Measurements from ENCODE around the gene RASEF.
"Not testable (repeated sequence)": the region's sequence is repeated elsewhere in the genome, so short reads cannot be mapped to it uniquely, and the experiment has no call there.

The RASEF gene

DNA sequence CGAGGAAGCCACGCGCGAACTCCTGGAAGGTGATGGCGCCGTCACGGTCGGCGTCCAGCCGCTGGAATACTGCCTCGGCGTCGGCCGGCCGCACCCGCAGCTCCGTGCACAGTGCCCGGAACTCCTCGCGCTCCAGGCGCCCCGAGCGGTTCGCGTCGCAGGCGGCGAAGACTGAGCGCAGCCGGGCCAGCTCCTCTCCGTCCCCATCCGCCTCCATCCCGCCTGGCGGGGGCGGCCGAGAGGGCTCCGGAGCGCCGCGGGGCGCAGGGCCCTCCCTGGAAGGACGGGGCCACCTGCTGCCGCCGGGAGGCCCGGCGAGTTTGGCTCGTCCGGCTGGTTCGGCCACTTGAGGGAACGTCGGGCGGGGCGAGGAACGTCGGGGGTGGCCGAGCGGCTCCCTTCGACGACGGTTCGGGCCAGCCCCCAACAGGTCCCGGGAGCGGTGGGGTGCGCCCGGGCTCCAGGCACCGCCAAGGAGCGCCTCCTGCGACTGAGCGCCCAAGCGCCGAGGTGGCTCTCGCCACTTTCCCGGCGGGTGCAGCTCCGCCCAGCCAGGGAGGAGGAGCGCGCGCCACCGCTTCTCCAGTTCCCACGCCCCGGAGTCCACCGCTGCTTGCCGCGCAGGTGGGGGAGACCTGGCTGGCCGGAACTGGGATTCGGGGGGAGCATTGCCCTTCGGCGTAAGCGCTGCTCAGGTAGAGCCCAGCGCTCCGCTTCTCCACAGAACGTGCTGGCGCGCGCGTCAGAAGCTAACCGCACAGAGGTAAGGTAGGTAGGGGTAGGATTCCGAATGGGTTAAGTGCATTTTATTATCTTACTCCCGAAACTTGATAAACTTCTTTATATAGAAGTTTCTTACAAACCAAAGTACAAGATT, at the start of gene RASEF:
Gene RASEF (minus strand): TSS at position 492 of the 877 bp plus-strand sequence. CDS start 275 bp downstream, at position 217.
- no peak for DNase-seq

DNA sequence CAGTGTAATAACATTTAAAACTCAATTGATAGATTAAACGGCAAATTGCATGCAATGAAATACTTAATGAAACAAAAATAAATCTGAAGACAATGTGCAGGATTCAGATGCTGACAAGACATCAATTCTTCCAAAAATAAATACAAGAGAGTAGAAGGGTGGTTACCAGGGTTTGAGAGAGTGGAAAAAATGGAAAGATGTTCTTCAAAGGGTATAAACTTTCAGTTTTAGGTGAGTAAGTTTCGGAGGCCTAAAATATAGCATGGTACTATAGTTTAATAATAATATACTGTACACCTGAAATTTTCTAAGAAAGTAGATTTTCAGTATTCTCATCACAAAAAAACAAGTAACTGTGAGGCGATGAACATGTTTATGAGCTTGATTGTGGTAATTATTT, 48.2 kb upstream of the RASEF start:
- no peak for DNase-seq

DNA sequence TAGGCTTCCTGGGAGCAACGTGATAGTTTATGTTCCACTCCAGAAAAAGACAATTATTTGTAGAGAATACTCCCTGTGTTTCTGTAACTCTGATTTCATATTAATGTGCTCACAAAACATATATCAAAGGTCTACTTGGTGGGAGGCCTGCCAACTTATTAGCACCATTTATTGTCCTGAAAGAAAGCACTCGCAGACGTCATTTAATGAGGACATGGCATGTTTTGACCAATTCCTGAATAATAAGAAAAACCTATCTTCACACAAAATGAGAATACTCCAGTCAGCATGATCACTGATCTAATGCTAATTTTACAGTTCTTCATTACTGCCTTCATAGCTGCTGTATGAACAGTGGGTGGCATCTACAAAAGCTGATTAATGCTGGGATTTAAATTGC, 46.4 kb upstream of the RASEF start:
- DNase-seq: no peak

DNA sequence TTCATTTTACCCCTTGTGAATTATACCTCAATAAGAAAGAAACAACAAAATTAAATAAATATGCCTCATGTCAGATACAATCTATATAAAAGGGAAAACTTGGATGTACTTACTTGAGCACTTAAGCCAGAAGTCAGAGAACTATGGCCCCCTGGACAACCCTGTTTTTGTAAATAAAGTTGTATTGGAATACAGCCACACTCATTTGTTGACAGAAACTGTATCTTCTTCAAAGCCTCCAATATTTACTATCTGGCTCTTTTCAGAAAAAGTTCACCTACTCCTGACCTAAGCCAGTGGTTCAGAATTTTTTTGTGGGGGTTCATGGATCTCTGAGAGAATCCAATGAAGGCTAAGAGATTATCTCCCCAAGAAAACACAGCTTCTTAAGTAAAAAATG, 45.3 kb upstream of the RASEF start:
- no peak for DNase-seq

DNA sequence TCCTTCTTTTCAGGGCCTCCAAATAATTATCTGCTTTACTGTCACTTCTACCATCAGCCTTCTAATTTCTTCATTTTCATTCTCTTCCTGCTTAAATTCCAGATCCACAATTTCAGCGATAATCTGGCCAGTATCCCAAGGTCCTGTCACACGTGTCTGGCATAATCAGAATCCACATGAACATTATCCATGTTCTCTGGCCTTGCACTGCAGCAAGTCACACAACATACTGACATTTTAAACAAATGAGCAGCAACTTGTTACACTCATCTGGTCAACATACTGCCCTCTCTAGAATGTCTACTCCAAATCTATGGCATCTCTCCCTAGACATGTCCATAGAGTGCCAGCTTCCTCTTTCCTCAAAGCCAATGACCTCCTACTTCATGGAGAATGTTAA, 43.8 kb upstream of the RASEF start:
- no peak for DNase-seq

DNA sequence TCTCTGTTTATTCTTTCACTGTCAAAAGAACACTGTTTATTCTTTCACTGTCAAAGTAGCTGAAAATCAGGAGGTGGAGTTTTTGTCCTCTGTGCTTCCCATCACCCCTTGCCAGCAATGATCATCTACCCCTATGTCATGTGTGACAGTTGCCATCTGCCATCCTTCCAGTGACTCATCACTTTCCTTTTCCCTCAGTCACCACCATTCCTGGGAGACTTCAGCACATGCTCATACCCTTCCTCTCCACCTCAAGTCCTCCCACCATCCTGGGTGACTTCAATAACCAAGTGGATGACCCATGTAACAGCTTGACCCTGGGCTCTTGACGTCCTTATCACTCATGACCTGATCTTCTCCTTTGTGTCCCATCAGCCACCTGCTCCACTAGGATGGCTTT, 43.3 kb upstream of the RASEF start:
- DNase-seq: no peak

DNA sequence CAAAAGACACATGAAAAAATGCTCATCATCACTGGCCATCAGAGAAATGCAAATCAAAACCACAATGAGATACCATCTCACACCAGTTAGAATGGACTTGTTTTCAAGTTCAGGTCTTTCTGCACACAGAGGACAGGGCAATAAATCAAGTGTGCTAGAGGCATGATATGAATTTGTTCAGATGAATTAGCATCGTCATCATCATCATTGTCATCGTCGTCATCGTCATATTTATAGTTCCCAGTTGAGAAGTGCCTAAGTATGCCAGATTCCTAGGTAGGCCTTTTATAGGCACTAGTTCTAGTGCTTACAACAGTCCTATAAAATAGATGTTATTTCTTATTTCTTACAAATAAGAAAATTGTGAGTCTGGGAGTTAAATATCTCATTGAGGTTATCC, 34.7 kb upstream of the RASEF start:
- DNase-seq: no peak

DNA sequence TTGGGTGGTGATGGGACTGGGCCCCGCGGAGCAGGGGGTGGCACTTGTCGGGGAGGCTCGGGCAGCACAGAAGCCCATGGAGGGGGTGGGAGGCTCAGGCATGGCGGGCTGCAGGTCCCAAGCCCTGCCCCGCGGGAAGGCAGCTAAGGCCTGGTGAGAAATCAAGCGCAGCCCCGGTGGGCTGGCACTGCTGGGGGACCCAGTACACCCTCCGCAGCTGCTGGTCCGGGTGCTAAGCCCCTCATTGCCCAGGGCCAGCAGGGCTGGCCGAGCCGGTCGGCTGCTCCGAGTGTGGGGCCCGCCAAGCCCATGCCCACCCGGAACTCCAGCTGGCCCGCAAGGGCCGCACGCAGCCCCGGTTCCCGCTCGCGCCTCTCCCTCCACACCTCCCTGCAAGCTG, 30.4 kb upstream of the RASEF start:
- not testable (repeated sequence) for DNase-seq

DNA sequence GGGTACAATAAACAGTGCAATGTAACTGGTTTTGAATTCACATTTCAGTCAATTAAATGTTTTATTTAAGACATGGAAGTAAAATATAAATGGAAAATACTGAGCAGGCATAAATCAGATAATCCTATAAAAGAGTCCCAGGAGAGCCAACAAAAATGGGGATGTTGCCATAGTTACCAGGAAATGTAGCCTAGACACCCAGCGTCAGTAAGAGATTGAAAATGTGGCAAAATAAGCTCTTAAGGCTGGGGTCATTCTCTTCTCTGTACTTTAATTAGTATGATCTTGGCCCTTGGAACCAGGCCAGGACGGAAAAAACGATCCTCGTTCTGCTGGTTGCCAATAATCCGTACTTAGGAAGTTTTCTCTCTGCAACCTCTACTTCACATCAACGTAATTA, 18.9 kb upstream of the RASEF start:
- no peak for DNase-seq

DNA sequence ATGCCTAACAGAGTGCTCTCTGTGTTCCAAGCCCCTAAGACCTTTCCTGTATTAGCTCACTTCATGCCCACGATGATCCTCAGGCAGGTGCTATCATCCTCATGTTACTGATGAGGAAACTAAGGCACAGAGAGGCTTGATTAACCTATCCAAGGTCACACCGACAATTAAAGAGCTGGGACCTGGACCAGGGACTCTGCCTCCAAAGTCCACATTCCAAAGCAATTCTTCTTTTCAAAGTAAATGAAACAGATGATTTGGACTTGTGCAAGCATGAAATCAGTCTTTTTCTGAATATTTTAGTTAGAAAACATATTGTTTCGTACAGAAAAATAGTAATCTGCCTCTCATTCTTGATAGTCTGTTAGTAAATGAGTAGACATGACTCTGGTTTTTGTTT, 18.1 kb upstream of the RASEF start:
- DNase-seq: no peak

DNA sequence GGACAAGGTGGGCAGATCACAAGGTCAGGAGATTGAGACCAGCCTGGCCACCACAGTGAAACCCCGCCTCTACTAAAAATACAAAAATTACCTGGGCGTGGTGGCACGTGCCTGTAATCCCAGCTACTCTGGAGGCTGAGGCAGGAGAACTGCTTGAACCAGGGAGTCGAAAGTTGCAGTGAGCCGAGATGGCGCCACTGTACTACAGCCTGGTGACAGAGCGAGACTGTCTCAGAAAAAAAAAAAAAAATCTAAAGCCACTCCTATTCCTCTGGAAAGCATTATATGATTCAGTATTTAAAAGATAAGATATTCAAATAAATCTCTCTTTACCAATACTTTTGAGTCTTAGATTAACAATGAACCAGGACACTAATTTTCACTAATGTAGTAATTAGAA, 13.0 kb upstream of the RASEF start:
- not testable (repeated sequence) for DNase-seq

DNA sequence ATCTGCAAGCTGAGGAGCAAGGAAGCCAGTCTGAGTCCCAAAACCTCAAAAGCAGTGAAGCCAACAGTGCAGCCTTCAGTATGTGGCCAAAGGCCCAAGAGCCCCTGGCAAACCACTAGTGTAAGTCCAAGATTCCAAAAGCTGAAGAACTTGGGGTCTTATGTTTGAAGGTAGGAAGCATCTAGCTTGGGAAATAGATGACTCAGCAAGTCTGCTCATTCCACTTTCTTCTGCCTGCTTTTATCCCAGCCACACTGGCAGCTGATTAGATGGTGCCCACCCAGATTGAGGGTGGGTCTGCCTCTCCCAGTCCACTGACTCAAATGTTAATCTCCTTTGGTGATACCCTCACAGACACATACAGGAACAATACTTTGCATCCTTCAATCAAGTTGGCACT, 9.6 kb upstream of the RASEF start:
- DNase-seq: not testable (repeated sequence)

DNA sequence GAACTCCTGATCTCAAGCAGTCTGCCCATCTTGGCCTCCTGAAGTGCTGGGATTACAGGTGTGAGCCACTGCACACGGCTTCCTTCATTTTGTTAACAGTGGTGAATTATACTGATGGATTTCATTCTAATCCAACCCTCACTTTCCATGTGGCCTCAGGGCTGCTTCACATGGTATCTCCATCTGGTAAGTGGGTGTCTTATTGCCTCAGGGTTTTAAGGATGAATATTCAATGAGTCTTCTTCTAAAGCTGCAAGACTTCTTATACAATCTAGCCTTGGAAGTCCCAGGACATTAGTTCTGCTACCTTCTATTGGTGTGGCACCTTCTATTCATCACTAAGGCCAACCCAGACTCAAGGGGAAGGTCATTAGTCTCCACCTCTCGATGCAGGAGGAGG, 8.7 kb upstream of the RASEF start:
- no peak for DNase-seq

DNA sequence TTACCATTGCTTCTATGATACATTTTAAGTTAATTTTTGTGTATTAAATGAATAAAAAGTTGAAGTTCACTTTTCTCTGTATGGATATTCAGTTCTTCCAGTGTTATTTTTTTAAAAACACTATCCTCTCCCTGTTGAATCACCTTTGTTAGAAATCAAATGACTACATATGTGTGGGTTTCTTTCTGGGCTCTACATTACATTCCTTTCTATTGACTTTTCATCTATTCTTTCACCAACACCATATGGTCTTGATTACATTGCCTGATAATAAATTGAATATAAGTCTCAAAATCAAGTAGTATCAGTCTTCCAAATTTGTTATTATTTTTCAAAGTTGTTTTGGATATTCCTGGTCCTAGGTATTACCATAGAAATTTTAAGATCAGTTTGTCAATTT, 7.3 kb upstream of the RASEF start:
- peak; percentile 75 for DNase-seq

DNA sequence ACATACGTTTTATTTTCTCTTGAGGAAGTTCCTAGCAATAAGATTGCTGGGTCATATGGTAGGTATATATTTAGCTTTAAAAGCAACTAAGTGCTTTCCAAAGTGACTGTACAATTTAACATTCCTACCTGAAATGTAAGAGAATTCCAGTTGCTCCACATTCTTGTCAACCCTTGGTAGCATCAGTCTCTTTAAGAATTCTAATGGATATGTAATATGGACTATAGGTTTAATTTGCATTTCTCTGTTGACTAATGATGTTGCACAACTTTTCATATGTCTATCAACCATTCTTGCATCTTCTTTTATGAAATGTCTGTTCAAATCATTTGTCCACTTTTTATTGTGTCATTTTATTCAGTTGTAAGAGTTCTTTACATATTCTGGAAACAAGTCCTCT, 6.7 kb upstream of the RASEF start:
- no peak for DNase-seq

DNA sequence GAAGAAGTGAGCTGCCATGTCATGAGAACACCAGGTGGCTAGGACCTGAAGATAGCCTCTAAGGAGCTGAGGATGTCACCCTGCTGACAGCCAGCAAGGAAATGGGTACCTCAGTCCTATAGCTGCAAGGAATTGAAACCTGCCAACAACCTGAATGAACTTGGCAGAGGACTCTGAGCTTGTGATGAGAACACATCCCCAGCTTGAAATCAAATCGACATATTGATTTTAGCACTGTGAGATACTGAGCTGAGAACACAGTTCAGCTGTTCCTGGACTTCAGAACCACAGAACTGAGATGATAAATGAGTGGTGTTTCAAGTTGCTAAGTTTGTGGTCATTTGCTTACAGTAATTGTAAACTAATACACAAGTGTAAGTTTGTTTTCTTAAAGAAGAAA, 5.5 kb upstream of the RASEF start:
- no peak for DNase-seq

DNA sequence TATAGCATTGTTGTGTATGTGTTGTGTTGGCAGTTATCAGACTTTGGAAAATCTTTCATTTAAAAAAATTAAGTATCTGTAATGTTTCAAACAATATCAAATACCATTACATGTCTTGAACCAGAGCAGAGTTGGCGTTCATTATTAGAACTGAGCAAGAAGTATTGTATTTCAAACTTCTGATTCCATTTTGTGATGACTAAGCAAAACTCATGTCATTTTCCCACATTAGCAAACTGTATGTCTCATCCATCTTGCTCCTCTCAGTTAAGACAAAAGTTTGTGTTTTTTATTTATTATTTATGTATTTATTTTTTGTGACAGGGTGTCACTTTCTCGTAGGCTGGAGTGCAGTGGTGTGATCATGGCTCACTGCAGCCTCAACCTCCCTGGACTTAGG, 4.6 kb upstream of the RASEF start:
- DNase-seq: no peak

DNA sequence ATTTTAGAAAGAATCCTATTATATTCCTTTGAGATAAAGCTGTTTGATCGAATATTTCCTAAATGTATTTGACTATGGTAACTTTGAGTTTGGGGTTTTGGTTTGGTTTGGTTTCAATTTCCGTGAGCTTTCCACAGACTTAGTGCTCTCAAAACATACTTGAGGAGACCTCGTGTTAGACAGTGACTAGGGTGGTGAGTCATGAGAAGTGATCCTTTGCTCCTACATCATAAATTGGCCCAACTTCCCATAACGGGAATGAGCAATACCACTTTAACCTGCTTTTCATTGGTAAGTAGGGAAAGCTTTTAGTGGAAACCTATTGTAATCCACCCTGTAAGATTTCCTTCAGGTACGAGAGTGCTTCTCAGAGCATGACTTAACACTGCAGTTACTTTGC, 3.8 kb upstream of the RASEF start:
- peak; percentile 78 for DNase-seq

DNA sequence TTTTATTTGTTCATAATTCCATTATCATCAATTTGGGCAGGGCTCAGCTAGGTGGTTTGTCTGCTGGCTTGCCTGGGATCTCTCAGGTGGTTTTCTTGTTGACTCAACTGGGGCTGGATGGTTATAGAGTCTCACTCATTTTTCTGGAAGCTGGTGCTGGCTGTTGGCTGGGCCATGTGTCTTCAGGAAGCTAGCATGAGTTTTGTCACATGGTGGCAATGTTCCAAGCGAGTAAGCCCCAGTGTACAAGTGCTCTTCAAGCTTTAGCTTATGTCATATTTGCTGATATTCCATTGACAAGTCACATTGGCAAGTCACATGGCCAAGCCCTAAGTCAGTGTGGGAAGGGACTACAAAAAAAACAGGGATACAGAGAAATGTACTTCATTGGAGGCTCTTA, 2.3 kb upstream of the RASEF start:
- DNase-seq: no peak

DNA sequence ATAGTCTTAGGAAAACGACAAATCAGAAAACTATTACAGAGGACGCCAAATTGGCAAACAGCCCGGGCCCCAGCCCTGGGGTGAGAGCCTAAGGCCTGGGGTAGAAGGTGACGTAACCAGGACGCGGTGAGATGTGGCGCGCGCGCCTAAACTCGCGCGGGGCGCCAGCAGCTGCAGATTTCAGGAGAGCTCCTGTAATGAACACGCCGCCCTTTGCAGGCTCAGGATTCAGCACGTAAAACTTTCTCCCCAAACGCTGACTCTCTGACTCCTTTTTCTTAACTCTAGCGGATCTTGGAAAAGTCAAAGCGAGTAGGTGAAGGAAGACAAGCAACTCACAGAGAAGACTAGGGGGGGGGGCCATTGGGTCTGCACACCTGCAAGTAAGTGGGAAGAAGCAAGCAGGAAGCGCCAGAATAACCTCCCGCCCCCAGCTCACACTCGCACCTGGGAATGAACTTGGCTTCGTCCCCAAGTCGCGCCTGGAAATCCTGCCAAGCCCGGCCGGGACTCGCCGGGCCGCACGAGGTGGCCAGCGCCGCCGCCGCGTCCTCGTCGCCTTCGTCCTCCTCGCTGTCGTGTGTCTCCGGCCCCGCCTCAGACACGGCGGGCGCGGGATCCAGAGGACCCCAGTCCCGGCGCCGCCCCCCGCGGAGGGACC, 822 bp downstream of the RASEF start:
- no peak for DNase-seq

DNA sequence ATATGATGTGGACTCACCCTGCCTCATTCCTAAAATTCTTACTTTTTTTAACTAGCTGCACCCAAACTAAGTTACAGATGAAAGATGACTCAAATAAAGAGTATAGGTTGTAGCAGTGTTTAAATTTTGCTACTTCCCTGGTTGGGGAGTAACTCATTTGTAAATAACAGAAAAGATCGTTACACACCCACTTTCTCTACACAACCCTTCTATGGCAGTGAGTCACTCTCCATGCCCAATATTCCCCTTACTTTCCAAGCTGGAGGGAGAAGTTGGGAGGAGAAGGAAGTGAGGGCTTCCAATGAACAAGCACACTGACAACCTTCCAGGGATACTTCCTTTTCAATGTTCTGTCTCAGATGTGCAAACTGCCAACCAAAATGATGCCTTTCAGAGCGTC, 1.9 kb downstream of the RASEF start:
- DNase-seq: no peak

DNA sequence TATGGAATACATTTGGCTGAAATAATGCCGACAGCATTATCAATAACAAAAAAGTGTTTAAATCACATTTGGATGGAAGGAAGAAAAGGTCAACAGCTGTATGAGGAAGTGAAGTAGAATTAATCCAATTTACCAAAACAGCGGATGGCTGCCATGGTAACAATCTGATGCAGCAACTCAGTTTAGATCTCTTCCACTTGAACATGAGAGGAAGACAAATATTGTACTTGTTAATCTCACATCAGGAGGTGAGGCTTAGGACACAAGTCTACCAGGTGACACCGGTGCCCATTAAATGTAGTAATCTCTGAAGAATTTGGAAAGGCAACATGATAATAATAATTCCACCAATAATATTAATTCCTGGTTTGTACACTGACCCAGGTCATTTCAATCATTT, 2.4 kb downstream of the RASEF start:
- no peak for DNase-seq

DNA sequence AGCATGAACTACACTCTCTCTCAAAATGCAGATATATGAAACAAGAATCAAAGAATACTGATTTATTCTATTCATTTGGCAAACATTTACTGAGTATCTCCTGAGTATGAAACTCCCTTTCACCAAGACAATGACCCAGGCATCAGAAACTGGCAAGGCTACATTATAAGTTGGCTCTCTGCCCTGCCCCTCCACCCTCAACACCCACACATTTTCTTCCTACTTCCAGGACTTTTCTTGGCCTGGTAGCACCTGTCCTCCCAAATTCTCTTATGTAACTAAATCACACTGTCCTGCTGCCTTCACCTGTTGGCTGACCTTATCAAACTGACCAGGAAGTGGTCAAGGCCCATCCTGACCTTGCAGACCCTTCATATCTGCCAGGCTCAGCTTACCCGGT, 3.5 kb downstream of the RASEF start:
- DNase-seq: no peak

DNA sequence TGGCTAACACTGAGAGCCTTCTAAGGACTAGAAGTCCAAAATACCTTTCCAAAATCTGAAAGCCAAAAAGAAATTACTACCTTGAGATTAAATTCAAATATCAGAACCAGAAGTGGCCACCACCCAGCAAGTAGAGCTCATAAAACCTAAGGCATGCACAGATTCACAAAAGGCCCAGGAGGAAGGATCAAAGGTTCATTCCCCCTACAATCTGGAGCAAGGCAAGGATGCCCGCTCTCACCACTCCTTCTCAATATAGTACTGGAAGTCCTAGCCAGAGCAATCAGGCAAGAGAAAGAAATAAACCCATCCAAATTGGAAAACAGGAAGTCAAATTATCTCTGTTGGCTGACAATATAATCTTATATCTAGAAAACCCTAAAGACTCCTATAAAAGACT, 6.0 kb downstream of the RASEF start:
- no peak for DNase-seq

DNA sequence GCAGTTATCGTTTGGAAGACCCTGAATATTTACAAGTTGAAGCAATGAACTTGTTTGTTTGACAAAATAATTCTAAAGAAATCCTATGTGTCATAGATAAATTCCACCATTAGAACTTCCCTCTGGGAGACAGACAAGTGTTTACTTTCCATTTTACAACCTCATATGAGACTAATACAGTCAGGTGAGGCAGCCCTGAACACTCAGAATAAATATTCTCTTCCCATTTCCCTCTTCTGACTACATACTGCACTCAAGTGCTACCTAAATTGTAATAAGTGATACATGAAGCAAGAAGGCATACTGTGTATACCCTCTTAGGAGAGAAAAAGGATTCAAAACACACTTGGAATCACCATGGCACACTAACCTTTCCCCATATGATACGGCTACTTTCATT, 6.8 kb downstream of the RASEF start:
- DNase-seq: no peak
